ENCODE data around the gene LILRA2. TPM values are rescaled to one million over a fixed set of nuclear protein-coding genes. Genes with fewer than 3 reads are reported as not detected.

LILRA2 gene
- total and polyA plus RNA-seq, 10 of the 15 experiments (the other 5 are each of a cell fraction or from before 2014, with no cell fraction given): 0.16 to 1.8 (median 0.43) TPM

- TF ChIP-seq MTA3 (IDR thresholded peaks at IDR 0.05; ENCODE audit: borderline replicate concordance, low read length) (no peak), EP300 (IDR thresholded peaks at IDR 0.05; ENCODE audit: borderline replicate concordance in 1 of 2, control insufficient read depth in 1 of 2, low read depth in 2 of 2, low read length in 2 of 2) (no peak), SMAD1 (IDR thresholded peaks at IDR 0.05; ENCODE audit: low read depth, partially characterized antibody) (no peak), SIX5 (IDR thresholded peaks at IDR 0.05; ENCODE audit: low read depth, low read length, severe bottlenecking) (no peak), WRNIP1 (IDR thresholded peaks at IDR 0.05; ENCODE audit: borderline replicate concordance, low read depth, low read length) (no peak), ZBED1 (IDR thresholded peaks at IDR 0.05; ENCODE audit: borderline replicate concordance) (no peak), RAD21 (IDR thresholded peaks at IDR 0.05; ENCODE audit: insufficient read depth, low read depth, low read length) (no peak), NR2F1 (conservative IDR thresholded peaks at IDR 0.05) (no peak)
- H3K36me3 ChIP-seq (ENCODE audit: control insufficient read depth in 2 of 2, insufficient read depth in 2 of 2, low read length in 1 of 2): no peaks in the 10 kb centered on the region
- H3K27me3 ChIP-seq (replicated peaks in 1 of 2; ENCODE audit: control insufficient read depth in 2 of 2, insufficient read depth in 2 of 2, low read length in 1 of 2): no peaks in the 10 kb centered on the region
- WGBS (ENCODE audit: insufficient coverage, insufficient replicate concordance, low lambda C conversion rate, missing lambda C conversion rate): 68% methylated on average over 14 of the region's 14 CpGs
- ChIA-PET CTCF (no interaction called here), POLR2A (no interaction called here), RAD21 (ENCODE audit: unreplicated experiment) (no interaction called here), SMC1A (ENCODE audit: uncharacterized antibody, unreplicated experiment) (no interaction called here)
- in situ Hi-C loops (cut with MboI) (no loop called here), intact Hi-C loops (cut with micrococcal nuclease; ENCODE audit: unreplicated experiment) (no loop called here)
- ATAC-seq (no peak), DNase-seq (ENCODE audit: low read depth, low spot score) (no peak), FAIRE-seq (no peak)
- no peak overlapping the region for H2AFZ ChIP-seq (ENCODE audit: control insufficient read depth, low read depth, low read length)
- H3K9ac ChIP-seq (ENCODE audit: control insufficient read depth, insufficient read depth, low read length): no peak overlapping the region
- no peak overlapping the region for H3K4me2 ChIP-seq (ENCODE audit: control insufficient read depth, insufficient read depth)
- no peaks in the 10 kb centered on the region for H4K20me1 ChIP-seq (ENCODE audit: control insufficient read depth, insufficient read depth)
- H3K4me3 ChIP-seq: no peak overlapping the region
- no peak overlapping the region for H3K27ac ChIP-seq (ENCODE audit: control insufficient read depth, insufficient read depth)
- H3K79me2 ChIP-seq (ENCODE audit: control insufficient read depth, insufficient read depth, low read length): no peaks in the 10 kb centered on the region
- H3K4me1 ChIP-seq (ENCODE audit: control insufficient read depth, insufficient read depth, low read length): peaks cover 20% of the 10 kb centered on the region
- no peaks in the 10 kb centered on the region for H3K9me3 ChIP-seq (replicated peaks; ENCODE audit: control insufficient read depth, insufficient read depth, low read length)
- no TSS peak for BruUV-seq (replicated peaks)
Measured at GRCh38 chr19:54549224-54549623, 24.4 kb upstream of the LILRA2 start.

All from GM12878 (cell line).